GM03348 (cell line): ENCODE measurements around the gene TOR1AIP2.

ENCODE experiments used
- DNase-seq: peaks from one replicate; pipeline ENCODE4 v3.0.0; 2012; ENCODE audit warnings: low spot score

TOR1AIP2 gene

GRCh38 chr1:179825206-179825605, 52.4 kb downstream of the TOR1AIP2 start:
- no peak for DNase-seq

DNA sequence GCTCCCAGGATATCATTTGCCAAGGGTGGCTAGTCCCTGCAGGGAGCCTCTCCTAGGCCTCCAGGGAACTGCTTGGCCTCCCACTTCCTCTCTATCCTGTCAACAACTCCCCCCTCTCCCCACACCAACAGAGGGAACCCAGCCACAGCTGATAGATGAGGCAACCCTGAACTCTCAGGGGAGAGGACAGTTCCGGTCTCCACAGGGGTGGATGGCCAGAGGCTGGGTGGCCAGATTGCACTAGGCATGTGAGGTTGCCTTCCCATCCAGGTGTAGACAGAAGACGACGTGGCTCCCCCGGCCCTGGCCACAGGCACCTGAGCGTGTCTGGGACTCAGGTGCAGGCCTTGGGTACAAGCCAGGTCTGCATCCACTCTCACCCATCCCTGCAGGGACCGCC, 53.3 kb downstream of the TOR1AIP2 start:
- DNase-seq = no peak

DNA sequence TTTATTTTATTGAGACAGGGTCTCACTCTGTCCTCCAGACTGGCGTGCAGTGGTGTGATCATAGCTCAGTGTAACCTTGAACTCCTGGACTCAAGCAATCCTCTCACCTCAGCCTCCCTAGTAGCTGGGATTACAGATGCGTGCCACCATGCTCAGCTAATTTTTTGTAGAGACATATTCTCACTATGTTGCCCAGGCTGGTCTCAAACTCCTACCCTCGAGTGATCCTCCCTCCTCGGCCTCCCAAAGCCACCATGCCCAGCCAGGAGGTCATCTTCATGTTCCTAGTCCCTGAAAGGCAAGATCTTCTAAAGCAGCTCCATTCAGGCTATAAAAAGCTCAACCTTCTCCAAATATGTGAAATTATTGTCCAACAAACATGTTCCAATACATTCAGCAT, 53.9 kb downstream of the TOR1AIP2 start:
- no peak for DNase-seq

DNA sequence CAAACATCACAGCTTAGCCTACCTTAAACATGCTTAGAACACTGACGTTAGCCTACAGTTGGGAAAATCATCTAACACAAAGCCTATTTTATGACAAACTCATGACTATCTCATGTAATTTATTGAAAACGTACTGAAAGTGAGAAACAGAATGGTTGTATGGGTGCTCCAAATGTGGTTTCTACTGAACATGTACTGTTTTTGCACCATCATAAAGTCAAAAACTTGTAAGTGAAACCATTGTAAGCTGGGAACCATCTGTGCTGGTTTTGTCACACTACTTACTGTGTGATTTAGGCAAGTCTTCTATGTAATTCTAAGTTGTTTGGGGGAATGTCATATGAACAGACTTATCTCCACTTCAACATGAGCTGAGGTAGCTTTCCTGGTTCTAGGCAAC, 55.5 kb downstream of the TOR1AIP2 start:
- no peak for DNase-seq

- no peak for DNase-seq
Measured at GRCh38 chr1:179821524-179821923, 56.1 kb downstream of the TOR1AIP2 start.

GRCh38 chr1:179820226-179820970, 57.2 kb downstream of the TOR1AIP2 start:
- no peak for DNase-seq

DNA sequence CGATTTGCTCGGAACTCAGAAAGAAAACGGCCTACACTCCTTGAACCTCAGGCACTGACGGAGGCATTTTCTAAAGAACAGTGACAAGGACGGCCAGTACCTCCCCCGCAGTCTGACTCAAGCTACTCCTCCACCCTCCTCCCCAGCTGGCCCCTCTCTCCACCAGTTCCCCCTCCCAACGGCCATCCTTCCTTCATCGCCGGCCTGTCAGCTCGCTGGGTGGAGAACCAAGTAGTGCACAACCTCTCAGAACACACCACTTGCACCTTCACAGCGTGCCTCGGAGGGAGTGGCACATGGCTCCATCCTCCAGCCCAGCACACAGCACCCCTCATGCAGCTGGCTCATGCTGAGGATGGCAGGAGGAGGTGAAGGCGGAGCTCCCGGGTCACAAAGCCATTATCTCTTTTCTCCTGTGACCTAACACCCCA, 58.8 kb downstream of the TOR1AIP2 start:
- no peak for DNase-seq

DNA sequence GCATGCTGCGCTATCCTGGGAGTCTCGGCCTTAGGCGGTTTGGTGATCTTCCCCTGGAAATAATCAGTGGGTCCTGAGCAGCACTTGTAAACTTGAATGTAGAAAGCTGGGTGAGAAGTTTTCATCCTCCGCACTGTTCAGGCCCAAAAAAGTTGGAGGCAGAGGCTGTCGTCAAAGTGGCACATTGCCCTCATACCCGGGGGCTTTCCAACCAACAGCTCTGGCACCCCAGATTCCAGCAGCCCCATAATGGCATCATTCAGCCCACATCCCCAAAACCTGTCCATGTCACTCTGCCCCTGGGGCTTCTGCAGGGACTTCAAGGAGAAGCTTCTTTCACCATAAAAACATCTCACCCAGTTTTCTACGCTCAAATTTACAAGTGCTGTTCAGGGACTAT, 59.3 kb downstream of the TOR1AIP2 start:
- DNase-seq = no peak

DNA sequence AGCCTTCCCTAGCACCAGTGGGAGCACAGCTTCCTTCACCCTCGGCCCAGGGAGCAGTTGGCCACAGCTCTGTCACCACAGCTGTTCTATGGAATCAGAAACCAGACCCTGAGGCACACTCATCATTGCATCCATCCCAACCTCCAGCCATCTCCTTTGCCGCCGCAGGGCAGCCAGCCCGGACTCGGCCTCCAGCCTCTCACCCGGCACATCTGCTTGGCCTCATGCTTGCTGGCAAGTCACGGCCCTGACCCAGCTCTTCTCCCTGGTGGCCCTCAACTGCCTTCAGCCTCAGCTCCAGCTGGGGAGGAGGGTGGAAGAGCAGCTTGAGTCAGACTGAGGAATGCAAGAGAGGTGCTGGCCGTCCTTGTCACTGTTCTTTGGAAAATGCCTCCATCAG, 59.8 kb downstream of the TOR1AIP2 start:
- peak; percentile 74 for DNase-seq

GRCh38 chr1:179817056-179817455, 60.5 kb downstream of the TOR1AIP2 start:
- no peak for DNase-seq

GRCh38 chr1:179816196-179816960, 61.2 kb downstream of the TOR1AIP2 start:
- DNase-seq = no peak

DNA sequence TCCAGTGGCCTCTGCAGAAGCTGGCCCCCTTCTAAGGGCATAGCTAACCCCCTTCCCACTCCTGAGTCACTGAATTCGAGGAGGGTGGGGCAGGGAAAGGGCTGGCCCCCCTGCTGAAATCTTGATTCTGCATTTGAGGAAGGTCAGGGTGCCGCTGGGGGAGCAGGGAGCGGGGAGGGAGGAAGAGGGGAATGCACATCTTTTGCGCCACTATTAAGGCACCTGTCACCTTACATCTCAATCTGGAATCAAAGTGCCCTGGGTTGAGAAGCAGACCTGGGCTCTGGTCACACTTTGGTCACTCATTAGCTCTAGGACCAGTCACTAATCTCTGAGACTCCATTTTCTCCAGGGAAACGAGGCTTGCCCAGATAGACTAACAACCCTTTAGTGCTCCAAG, 62.0 kb downstream of the TOR1AIP2 start:
- DNase-seq = no peak

GRCh38 chr1:179814546-179814838, 63.1 kb downstream of the TOR1AIP2 start:
- peak; percentile 81 for DNase-seq

DNA sequence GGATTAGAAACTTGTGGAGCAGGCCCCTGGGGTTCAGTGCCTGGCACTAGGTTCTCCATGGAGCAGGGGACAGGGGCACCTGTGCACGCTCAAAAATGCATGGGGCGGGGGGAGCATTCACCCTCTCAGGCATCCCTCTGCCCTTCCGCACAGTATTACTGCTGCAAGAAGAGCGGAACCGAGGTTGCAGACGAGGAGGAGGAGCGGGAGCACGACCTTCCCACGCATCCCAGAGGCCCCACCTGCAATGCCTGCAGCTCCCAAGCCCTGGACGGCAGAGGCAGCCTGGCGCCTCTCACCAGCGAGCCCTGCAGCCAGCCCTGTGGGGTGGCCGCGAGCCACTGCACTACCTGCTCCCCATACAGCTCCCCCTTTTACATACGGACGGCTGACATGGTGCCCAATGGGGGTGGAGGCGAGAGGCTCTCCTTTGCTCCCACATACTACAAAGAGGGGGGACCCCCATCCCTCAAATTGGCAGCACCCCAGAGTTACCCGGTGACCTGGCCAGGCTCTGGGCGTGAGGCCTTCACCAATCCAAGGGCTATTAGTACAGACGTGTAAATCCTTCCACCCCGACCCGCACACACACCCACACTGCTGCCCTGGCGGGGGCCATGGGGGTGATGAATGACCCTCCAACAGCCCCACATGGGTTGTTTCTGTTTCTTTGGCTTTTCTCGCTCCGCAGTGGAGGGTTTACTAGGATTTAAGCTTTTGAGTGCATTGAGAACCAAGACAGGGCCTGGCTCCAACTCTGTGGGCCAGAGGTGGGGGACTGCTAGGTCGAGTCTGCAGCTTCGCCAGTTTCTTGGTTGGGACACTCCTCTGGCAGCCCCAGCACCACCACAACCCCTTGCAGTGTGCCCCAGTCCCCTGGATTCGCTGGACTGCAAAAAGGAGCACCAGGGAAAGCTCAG, 63.7 kb downstream of the TOR1AIP2 start:
- DNase-seq = no peak

DNA sequence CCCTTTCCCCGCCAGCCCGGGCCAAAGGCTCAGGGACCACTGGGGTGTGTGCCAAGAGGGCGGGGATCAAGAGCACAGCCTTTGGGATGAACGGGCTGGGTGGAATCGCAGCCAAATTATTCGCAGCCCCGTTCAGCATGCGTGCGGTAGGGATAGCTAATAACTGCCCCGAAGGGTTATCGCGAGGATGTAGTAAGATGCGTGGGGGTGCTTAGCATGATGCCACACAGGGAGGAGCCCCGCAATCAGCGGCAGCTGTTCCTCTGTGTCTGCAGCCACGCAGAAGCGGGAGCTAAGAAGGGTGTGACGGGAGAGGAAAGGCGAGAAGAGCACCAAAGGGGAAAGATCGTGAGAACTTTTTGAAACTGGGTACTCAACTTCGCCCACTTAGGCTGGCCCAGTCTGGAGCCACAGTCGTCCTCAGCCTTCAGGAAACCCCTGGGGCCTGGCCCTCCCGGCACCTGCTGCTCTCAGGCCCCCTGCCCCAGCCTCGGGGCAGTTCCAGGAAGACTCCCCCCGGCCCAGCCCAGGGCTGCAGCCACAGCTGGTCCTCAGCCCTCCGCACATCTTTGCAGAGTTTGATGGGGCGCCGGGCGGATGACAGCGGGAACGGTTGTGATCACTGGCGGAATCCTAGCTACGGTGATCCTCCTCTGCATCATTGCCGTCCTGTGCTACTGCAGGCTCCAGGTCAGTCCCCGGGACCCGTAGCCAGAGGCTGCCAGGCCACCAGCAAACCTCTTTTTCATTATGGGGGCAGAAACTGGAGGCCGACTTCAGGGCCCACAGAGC, 64.9 kb downstream of the TOR1AIP2 start:
- no peak for DNase-seq

DNA sequence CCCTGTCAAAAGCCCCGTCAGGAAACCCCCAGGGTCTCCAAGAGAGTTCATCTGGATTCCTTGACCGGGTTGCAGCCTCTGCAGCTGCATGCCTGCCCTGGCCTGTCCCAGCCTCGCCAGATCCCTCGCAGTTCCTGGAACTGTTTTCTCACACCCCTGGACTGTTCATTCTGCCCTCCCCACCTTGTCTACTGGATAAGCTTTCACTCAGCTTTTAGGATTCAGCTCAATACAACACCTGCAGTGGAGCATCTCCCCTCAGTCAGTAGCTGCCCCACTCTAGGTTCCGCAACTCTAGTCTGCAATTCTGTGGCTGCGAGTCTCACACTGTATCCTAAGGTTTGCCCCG, 67.3 kb downstream of the TOR1AIP2 start:
- DNase-seq = no peak

- peak; percentile 82 for DNase-seq
Measured at GRCh38 chr1:179809506-179810366, 67.9 kb downstream of the TOR1AIP2 start.

DNA sequence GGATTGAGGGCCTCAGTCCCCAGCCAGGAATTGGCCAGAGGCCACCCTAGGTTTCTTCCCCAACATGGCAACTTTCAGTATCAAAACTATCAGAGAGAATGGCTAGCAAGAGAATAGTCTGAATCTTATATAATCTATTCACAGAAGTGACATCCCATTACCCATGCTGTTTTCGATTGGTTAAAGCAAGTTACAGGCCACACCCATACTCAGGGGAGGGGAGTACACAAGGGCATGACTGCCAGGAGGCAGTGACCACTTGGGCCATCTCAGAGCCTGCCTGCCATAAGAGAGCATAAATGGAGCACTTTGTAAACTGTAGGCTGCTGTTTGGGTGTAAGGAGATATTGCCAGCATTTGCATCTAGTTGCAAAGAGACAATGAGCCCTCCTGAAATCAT, 69.1 kb downstream of the TOR1AIP2 start:
- no peak for DNase-seq

GRCh38 chr1:179807691-179808485, 69.7 kb downstream of the TOR1AIP2 start:
- DNase-seq = no peak

GRCh38 chr1:179807291-179807690, 70.3 kb downstream of the TOR1AIP2 start:
- DNase-seq = no peak
